ENCODE results near the gene MDH1.

GRCh38 chr2:63572001-63572400 lies 16.8 kb upstream of the MDH1 start:
- no peak for TF ChIP-seq POLR2A (IDR thresholded peaks at IDR 0.05)
- no peak for TF ChIP-seq CTCF (IDR thresholded peaks at IDR 0.05)
